K562 (cell line): ENCODE measurements around the gene ADGRG1. TPM values are rescaled to one million over a fixed set of nuclear protein-coding genes. Genes with fewer than 3 reads are reported as not detected.
A peak's percentile ranks its signal among the peaks of the same experiment; 100 is the strongest.

Experiments
- AFF4 ChIP-seq: sonication (generic); formaldehyde crosslinking; IDR thresholded peaks from 2 replicates; pipeline ENCODE4 v1.8.0; 2023; ENCODE audit warnings: mild to moderate bottlenecking, missing genetic modification reagents
- CEBPB ChIP-seq: fragments of 450-650 bp; IDR thresholded peaks from 2 replicates; pipeline ENCODE4 v1.6.1; 2016; ENCODE audit warnings: missing genetic modification characterization, missing compliant biosample characterization
- CSDE1 ChIP-seq, 2 experiments: fragments of 450-650 bp; IDR thresholded peaks; 2 replicates each; pipeline ENCODE4 v1.6.1; 2016; ENCODE audit warnings: mild to moderate bottlenecking in 1 of 2
- CTBP1 ChIP-seq: fragments of 450-650 bp; IDR thresholded peaks from 2 replicates; pipeline ENCODE4 v1.6.1; 2016; ENCODE audit warnings: borderline replicate concordance
- CXXC5 ChIP-seq: fragments of 250-450 bp; sonication (Bioruptor Pico); IDR thresholded peaks from 2 replicates; pipeline ENCODE4 v1.8.0; 2022; ENCODE audit warnings: inconsistent platforms, mild to moderate bottlenecking, moderate library complexity
- ELF4 ChIP-seq: fragments of 450-650 bp; formaldehyde crosslinking; IDR thresholded peaks from 2 replicates; pipeline ENCODE4 v1.4.0; 2022; ENCODE audit warnings: missing genetic modification characterization
- EP300 ChIP-seq: IDR thresholded peaks from 2 replicates; pipeline ENCODE4 v1.6.1; 2012; ENCODE audit warnings: low read length, improper control_type of control experiment
- GTF2A2 ChIP-seq: IDR thresholded peaks from 2 replicates; pipeline ENCODE4 v1.6.1; 2016; ENCODE audit warnings: mild to moderate bottlenecking, missing genetic modification characterization, missing compliant biosample characterization
- MECOM ChIP-seq: fragments of 250-450 bp; sonication (Bioruptor Pico); IDR thresholded peaks from 2 replicates; pipeline ENCODE4 v1.8.0; 2022; ENCODE audit warnings: inconsistent platforms
- NFIC ChIP-seq: fragments of 450-650 bp; IDR thresholded peaks from 2 replicates; pipeline ENCODE4 v1.6.1; 2017; ENCODE audit warnings: mild to moderate bottlenecking, inconsistent platforms
- NR2F6 ChIP-seq: fragments of 450-650 bp; formaldehyde crosslinking; IDR thresholded peaks from 2 replicates; pipeline ENCODE4 v1.4.0; 2020; ENCODE audit warnings: mild to moderate bottlenecking
- OTX1 ChIP-seq: fragments of 450-650 bp; formaldehyde crosslinking; IDR thresholded peaks from 2 replicates; pipeline ENCODE4 v1.4.0; 2022; ENCODE audit warnings: mild to moderate bottlenecking
- PML ChIP-seq: IDR thresholded peaks from 2 replicates; pipeline ENCODE4 v1.6.1; 2012; ENCODE audit warnings: low read length, inconsistent platforms
- SMAD1 ChIP-seq: fragments of 150-350 bp; IDR thresholded peaks from 2 replicates; pipeline ENCODE4 v1.6.1; 2014; ENCODE audit warnings: low read length, low read depth; ENCODE audit not compliant: partially characterized antibody
- SMC3 ChIP-seq: conservative IDR thresholded peaks from 2 replicates; pipeline ENCODE4 v1.6.1; 2011; ENCODE audit warnings: low read depth, low read length, improper control_type of control experiment; ENCODE audit not compliant: insufficient read depth
- STAT5A ChIP-seq: IDR thresholded peaks from 2 replicates; pipeline ENCODE4 v1.6.1; 2012; ENCODE audit warnings: low read length, inconsistent platforms, borderline replicate concordance
- TBP ChIP-seq: optimal IDR thresholded peaks from 2 replicates; pipeline ENCODE3; 2011; ENCODE audit warnings: low read depth, low read length, improper control_type of control experiment
- ZBTB26 ChIP-seq: fragments of 450-650 bp; formaldehyde crosslinking; IDR thresholded peaks from 2 replicates; pipeline ENCODE4 v1.4.0; 2022; ENCODE audit warnings: missing genetic modification characterization
- ZC3H8 ChIP-seq: fragments of 450-650 bp; IDR thresholded peaks from 2 replicates; pipeline ENCODE4 v1.6.1; 2017
- ZMIZ1 ChIP-seq, 2 experiments: fragments of 150-350 bp in 1 of 2; IDR thresholded peaks; 2 replicates each; pipeline ENCODE4 v1.6.1; 2012 to 2016; ENCODE audit warnings: low read depth in 2 of 2, low read length in 2 of 2, mild to moderate bottlenecking in 1 of 2, moderate library complexity in 1 of 2
- ZNF444 ChIP-seq: fragments of 250-450 bp; sonication (Bioruptor Pico); IDR thresholded peaks from 2 replicates; pipeline ENCODE4 v1.4.0; 2020; ENCODE audit warnings: mild to moderate bottlenecking, moderate library complexity
- polyA plus RNA-seq, 8 experiments: library from polyadenylated mRNA; depleted of rRNA in 4 of 8; stranded (reverse) in 5 of 8; unstranded in 3 of 8; fragments of >200 nt; fragmentation: Nextera tagmentation in 2 of 8; fragmentation: Illumina TruSeq in 1 of 8; extraction: Ambion mirVana in 2 of 8; extraction: Trizol in 1 of 8; gene quantifications; 2 replicates each; pipeline versions ENCODE4 v1.2.1 to v1.2.3, GENCODE V29; 2011 to 2014; ENCODE audit warnings: inconsistent platforms in 1 of 8, missing spikeins in 1 of 8
- total RNA-seq, 7 experiments: library from RNA; depleted of rRNA in 6 of 7; stranded (reverse); fragments of >200 nt in 6 of 7; fragmentation: Illumina TruSeq in 2 of 7; extraction: Trizol in 2 of 7; gene quantifications; 2 replicates each; pipeline versions ENCODE4 v1.2.1 to v1.2.3, GENCODE V29; 2011 to 2021; ENCODE audit warnings: low replicate concordance in 1 of 7

The ADGRG1 gene
- total and polyA plus RNA-seq, 9 of the 15 experiments (the other 6 are each of a cell fraction or from before 2014, with no cell fraction given) = 0.04 to 0.31 (median 0.16) TPM; not detected in 6

- TF ChIP-seq STAT5A = peak; percentile 26; the same call in 1 of the 2 replicates
- peak in 1 of 2 experiments; percentile 93; a peak in 2 of 4 replicates for TF ChIP-seq ZMIZ1 (IDR thresholded peaks at IDR 0.05; ENCODE audit: low read depth in 2 of 2, low read length in 2 of 2)
- peak; percentile 96 for TF ChIP-seq ZC3H8
- TF ChIP-seq NR2F6 (CRISPR knock-in tag) = 0 out of 2 replicates have a peak, but pooled peaks have one; percentile 45
- 0 out of 2 replicates have a peak, but pooled peaks have one; percentile 9 for TF ChIP-seq CTBP1
- TF ChIP-seq ZBTB26 (CRISPR knock-in tag) = peak; percentile 78; the same call in 1 of the 2 replicates
- 0 out of 2 replicates have a peak, but pooled peaks have one; percentile 15 for TF ChIP-seq EP300
- TF ChIP-seq ELF4 (CRISPR knock-in tag) = peak; percentile 91
- TF ChIP-seq CXXC5 = peak; percentile 16; the same call in 1 of the 2 replicates
- no peak for TF ChIP-seq MECOM (CRISPR knock-in tag)
- peak; percentile 78; the same call in 1 of the 2 replicates for TF ChIP-seq OTX1
- no peak for TF ChIP-seq SMC3
- TF ChIP-seq CEBPB (tag) = no peak
- TF ChIP-seq SMAD1 = peak; percentile 83
- TF ChIP-seq CSDE1 (IDR thresholded peaks at IDR 0.05) = peak in 1 of 2 experiments; percentile 70; a peak in 2 of 4 replicates
- TF ChIP-seq NFIC = 0 out of 2 replicates have a peak, but pooled peaks have one; percentile 22
- peak; percentile 99 for TF ChIP-seq PML
- peak; percentile 73 for TF ChIP-seq GTF2A2 (tag)
- TF ChIP-seq AFF4 = peak; percentile 44; the same call in 1 of the 2 replicates
- TF ChIP-seq TBP = peak; percentile 97
- no peak for TF ChIP-seq ZNF444 (CRISPR knock-in tag)
Measured at GRCh38 chr16:57682809-57683635, 54.6 kb downstream of the ADGRG1 start (continued).
